ENCODE data around the gene ZNF57.

GRCh38 chr19:2856457-2857050 is 44.2 kb upstream of the ZNF57 start:
- no peak for TF ChIP-seq ZNF146 (tag by site-specific recombination; IDR thresholded peaks at IDR 0.05)
- no peak for TF ChIP-seq TCF7L2 (IDR thresholded peaks at IDR 0.05; ENCODE audit: borderline replicate concordance, low read depth, low read length)
- no peak for TF ChIP-seq CTCF (tag by site-specific recombination; IDR thresholded peaks at IDR 0.05)
- TF ChIP-seq FEZF1 (tag by site-specific recombination; IDR thresholded peaks at IDR 0.05) = no peak
- no peak for TF ChIP-seq ZNF677 (tag by site-specific recombination; IDR thresholded peaks at IDR 0.05)
- no peak for TF ChIP-seq ZEB2 (tag by site-specific recombination; IDR thresholded peaks at IDR 0.05)
- TF ChIP-seq ZBTB8A (tag by site-specific recombination; IDR thresholded peaks at IDR 0.05) = no peak
- TF ChIP-seq ZNF571 (tag by site-specific recombination; IDR thresholded peaks at IDR 0.05) = no peak
- TF ChIP-seq ZFP3 (tag by site-specific recombination; IDR thresholded peaks at IDR 0.05; ENCODE audit: low read depth) = no peak
